GM20000 (cell line): ENCODE results near the gene NR6A1.

ENCODE experiments used
- DNase-seq: peaks from one replicate; pipeline ENCODE4 v3.0.0; 2012; ENCODE audit warnings: low spot score
- TF ChIP-seq, protein P1 (sequence below): IDR thresholded peaks from 2 replicates; pipeline ENCODE4 v1.5.1; 2012; ENCODE audit warnings: mild to moderate bottlenecking, control low read depth; ENCODE audit errors: extremely low read depth, missing control alignments

Gene NR6A1

DNA sequence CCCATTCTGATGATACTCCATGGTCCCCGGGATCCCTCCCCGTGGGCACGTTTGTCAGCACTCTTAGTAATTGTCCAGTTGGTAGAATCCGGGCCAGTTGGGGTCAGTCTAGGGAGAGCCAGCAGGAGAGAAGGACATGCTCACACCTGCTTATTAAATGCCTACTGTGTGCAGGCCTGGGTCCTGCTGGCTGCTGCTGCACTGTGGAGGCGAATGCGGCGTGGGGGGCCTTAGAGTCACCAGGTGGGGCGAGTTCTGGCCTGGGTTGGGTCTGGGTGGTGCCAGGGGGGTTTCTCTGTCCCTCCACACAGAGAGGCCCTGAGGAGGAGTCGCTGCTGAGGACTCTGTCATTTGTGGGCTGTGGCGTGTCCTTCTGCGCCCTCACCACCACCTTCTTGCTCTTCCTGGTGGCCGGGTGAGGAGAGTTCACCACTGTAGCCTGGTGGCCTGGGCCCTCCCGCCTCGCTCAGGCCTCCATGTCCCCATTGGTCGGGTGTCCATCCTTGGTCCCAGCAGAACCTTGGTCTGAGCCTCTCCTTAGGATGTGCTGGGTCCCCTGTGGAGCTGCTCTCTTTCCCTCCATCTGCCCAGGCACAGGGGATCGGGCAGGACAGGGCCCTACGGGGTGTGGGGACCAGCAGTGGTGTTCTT lies 303.6 kb downstream of the NR6A1 start:
- no peak for DNase-seq
- TF ChIP-seq, protein P1, sequence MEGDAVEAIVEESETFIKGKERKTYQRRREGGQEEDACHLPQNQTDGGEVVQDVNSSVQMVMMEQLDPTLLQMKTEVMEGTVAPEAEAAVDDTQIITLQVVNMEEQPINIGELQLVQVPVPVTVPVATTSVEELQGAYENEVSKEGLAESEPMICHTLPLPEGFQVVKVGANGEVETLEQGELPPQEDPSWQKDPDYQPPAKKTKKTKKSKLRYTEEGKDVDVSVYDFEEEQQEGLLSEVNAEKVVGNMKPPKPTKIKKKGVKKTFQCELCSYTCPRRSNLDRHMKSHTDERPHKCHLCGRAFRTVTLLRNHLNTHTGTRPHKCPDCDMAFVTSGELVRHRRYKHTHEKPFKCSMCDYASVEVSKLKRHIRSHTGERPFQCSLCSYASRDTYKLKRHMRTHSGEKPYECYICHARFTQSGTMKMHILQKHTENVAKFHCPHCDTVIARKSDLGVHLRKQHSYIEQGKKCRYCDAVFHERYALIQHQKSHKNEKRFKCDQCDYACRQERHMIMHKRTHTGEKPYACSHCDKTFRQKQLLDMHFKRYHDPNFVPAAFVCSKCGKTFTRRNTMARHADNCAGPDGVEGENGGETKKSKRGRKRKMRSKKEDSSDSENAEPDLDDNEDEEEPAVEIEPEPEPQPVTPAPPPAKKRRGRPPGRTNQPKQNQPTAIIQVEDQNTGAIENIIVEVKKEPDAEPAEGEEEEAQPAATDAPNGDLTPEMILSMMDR = no peak
